SK-N-SH (cell line): ENCODE data around the gene AARS2.

Source experiments
- EP300 ChIP-seq, 2 experiments: IDR thresholded peaks; 2 replicates each; pipeline versions ENCODE4 v1.4.0 to v1.6.1; 2012; ENCODE audit warnings: borderline replicate concordance in 1 of 2, low read depth in 1 of 2, low read length in 1 of 2
- EZH2phosphoT487 ChIP-seq: fragments of 200-600 bp; sonication (generic); IDR thresholded peaks from 2 replicates; pipeline ENCODE4 v1.6.1; 2017; ENCODE audit warnings: low read depth, mixed run types, mild to moderate bottlenecking, antibody characterized with exemption, moderate library complexity, borderline replicate concordance
- FOXJ3 ChIP-seq: sonication (generic); formaldehyde crosslinking; IDR thresholded peaks from 2 replicates; pipeline ENCODE4 v1.5.1; 2020; ENCODE audit warnings: mild to moderate bottlenecking, missing genetic modification reagents
- JUND ChIP-seq: IDR thresholded peaks from 2 replicates; pipeline ENCODE4 v1.4.0; 2012
- RAD21 ChIP-seq: IDR thresholded peaks from 2 replicates; pipeline ENCODE4 v1.6.1; 2012; ENCODE audit warnings: mild to moderate bottlenecking, low read length
- RCOR1 ChIP-seq: fragments of 150-350 bp; IDR thresholded peaks from 2 replicates; pipeline ENCODE4 v1.6.1; 2017; ENCODE audit warnings: antibody characterized with exemption, low read length
- TF ChIP-seq, protein P1 (sequence below): fragments of 200-600 bp; sonication (generic); IDR thresholded peaks from 2 replicates; pipeline ENCODE4 v1.6.1; 2017; ENCODE audit warnings: antibody characterized with exemption, mild to moderate bottlenecking, moderate library complexity
- TF ChIP-seq, protein P2 (sequence below): IDR thresholded peaks from 2 replicates; pipeline ENCODE4 v1.4.0; 2012; ENCODE audit warnings: low read depth, borderline replicate concordance

DNA sequence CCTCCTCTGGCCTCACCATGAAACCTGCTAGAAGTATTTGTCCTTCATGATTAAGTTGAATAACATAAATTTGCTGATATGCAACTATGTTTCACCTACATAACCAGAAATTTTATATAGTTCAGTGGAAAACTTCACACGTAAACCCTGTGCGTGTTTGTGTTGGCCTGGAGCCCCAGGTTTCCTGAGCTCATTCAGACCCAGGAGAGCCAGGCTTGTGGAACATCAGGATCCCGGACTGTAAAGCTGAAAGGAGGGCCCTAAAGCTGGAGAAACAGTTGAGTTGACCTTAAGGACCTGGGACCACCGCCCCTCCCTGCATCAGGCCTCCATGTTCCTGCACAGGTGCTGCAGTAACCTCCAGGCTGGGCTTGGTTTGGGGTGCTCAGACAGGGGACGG lies 26.2 kb upstream of the AARS2 start:
- TF ChIP-seq, protein P1, sequence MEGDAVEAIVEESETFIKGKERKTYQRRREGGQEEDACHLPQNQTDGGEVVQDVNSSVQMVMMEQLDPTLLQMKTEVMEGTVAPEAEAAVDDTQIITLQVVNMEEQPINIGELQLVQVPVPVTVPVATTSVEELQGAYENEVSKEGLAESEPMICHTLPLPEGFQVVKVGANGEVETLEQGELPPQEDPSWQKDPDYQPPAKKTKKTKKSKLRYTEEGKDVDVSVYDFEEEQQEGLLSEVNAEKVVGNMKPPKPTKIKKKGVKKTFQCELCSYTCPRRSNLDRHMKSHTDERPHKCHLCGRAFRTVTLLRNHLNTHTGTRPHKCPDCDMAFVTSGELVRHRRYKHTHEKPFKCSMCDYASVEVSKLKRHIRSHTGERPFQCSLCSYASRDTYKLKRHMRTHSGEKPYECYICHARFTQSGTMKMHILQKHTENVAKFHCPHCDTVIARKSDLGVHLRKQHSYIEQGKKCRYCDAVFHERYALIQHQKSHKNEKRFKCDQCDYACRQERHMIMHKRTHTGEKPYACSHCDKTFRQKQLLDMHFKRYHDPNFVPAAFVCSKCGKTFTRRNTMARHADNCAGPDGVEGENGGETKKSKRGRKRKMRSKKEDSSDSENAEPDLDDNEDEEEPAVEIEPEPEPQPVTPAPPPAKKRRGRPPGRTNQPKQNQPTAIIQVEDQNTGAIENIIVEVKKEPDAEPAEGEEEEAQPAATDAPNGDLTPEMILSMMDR, result no peak
- no peak for TF ChIP-seq FOXJ3 (CRISPR knock-in tag)
- TF ChIP-seq RCOR1, result no peak
- TF ChIP-seq EZH2phosphoT487, result no peak
- TF ChIP-seq RAD21, result no peak
- no peak for TF ChIP-seq EP300 (IDR thresholded peaks at IDR 0.05; ENCODE audit: borderline replicate concordance in 1 of 2, low read depth in 1 of 2, low read length in 1 of 2)
- no peak for TF ChIP-seq JUND
- TF ChIP-seq, protein P2, sequence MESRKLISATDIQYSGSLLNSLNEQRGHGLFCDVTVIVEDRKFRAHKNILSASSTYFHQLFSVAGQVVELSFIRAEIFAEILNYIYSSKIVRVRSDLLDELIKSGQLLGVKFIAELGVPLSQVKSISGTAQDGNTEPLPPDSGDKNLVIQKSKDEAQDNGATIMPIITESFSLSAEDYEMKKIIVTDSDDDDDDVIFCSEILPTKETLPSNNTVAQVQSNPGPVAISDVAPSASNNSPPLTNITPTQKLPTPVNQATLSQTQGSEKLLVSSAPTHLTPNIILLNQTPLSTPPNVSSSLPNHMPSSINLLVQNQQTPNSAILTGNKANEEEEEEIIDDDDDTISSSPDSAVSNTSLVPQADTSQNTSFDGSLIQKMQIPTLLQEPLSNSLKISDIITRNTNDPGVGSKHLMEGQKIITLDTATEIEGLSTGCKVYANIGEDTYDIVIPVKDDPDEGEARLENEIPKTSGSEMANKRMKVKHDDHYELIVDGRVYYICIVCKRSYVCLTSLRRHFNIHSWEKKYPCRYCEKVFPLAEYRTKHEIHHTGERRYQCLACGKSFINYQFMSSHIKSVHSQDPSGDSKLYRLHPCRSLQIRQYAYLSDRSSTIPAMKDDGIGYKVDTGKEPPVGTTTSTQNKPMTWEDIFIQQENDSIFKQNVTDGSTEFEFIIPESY, result no peak
